ENCODE data around the gene PCSK7.
"Not testable (repeated sequence)": the region's sequence is repeated elsewhere in the genome, so short reads cannot be mapped to it uniquely, and the experiment has no call there.

PCSK7 gene

GRCh38 chr11:117217141-117218084, 14.5 kb downstream of the PCSK7 start:
- DNase-seq (ENCODE audit: low read depth in 2 of 2): no peak

GRCh38 chr11:117214404-117215110, 17.3 kb downstream of the PCSK7 start:
- DNase-seq (ENCODE audit: low read depth in 2 of 2): no peak

- DNase-seq (ENCODE audit: low read depth in 2 of 2): no peak
Observed at GRCh38 chr11:117212697-117213355, 19.0 kb downstream of the PCSK7 start.

- DNase-seq (ENCODE audit: low read depth in 2 of 2): no peak
Observed at GRCh38 chr11:117210620-117211019, 21.3 kb downstream of the PCSK7 start.

- not testable (repeated sequence) for DNase-seq (ENCODE audit: low read depth in 2 of 2)
Observed at GRCh38 chr11:117209351-117210125, 22.3 kb downstream of the PCSK7 start.

- DNase-seq (ENCODE audit: low read depth in 2 of 2): not testable (repeated sequence)
Observed at GRCh38 chr11:117208710-117209109, 23.2 kb downstream of the PCSK7 start.

GRCh38 chr11:117207481-117207880, 24.4 kb downstream of the PCSK7 start:
- DNase-seq (ENCODE audit: low read depth in 2 of 2): not testable (repeated sequence)

- DNase-seq (ENCODE audit: low read depth in 2 of 2): not testable (repeated sequence)
Observed at GRCh38 chr11:117206859-117207258, 25.0 kb downstream of the PCSK7 start.

GRCh38 chr11:117206111-117206510, 25.8 kb downstream of the PCSK7 start:
- DNase-seq (ENCODE audit: low read depth in 2 of 2): not testable (repeated sequence)

- no peak for DNase-seq (ENCODE audit: low read depth in 2 of 2)
Observed at GRCh38 chr11:117205211-117205818, 26.6 kb downstream of the PCSK7 start.

- no peak for DNase-seq (ENCODE audit: low read depth in 2 of 2)
Observed at GRCh38 chr11:117204283-117205080, 27.4 kb downstream of the PCSK7 start.

- no peak for DNase-seq (ENCODE audit: low read depth in 2 of 2)
Observed at GRCh38 chr11:117203069-117203407, 28.8 kb downstream of the PCSK7 start.

- DNase-seq (ENCODE audit: low read depth in 2 of 2): no peak
Observed at GRCh38 chr11:117202386-117203068, 29.3 kb downstream of the PCSK7 start.

GRCh38 chr11:117201658-117202305, 30.1 kb downstream of the PCSK7 start:
- DNase-seq (ENCODE audit: low read depth in 2 of 2): no peak

- DNase-seq (ENCODE audit: low read depth in 2 of 2): no peak
Observed at GRCh38 chr11:117200813-117201657, 30.8 kb downstream of the PCSK7 start.

- no peak for DNase-seq (ENCODE audit: low read depth in 2 of 2)
Observed at GRCh38 chr11:117199916-117200812, 31.7 kb downstream of the PCSK7 start.
